ENCODE measurements around the gene ZNF211. TPM values are rescaled to one million over a fixed set of nuclear protein-coding genes. Genes with fewer than 3 reads are reported as not detected.

Gene ZNF211
- total and polyA plus RNA-seq, 9 of the 15 experiments (the other 6 are each of a cell fraction or from before 2014, with no cell fraction given), result 1.3 to 11.6 (median 4.5) TPM

DNA sequence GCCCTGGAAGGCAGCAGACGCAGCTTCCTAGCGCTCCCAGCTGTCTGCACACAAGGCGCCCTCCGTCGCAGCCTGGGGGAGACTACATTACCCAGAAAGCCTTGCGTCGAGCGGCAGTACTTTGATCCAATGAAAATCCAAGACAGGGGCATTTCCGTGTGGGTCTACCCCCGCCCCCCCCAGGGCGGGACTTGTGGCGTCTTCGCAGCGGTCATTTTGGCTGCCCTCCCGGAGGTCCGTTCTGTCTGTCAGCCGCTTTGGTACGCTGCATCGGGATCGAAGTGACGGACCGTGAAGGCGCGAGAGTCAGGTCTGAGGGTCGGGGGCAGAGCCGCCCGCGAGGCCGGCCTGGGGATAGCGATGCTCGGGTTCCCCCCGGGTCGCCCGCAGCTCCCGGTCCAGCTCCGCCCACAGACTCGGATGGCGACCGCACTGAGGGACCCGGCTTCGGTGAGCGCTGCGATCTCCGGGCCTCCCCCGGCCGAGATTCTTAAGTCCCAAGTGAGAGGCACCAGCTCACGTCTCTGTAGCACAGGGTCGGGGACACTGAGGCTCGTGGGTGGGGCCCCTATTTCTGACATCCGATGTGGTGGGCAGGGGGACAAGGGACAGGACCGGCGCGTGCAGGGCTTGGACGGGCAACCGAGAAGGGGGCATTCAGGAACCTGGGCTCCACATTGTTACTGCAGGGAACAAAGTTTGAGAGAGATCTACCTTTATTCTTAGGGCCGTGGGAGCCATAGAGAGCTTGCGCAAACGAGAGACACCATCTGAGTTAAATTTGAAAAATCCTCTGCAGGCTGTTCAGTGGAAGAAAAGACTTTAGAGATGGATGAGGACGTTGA, at the start of gene ZNF211 (continued):
- TF ChIP-seq MXI1 (IDR thresholded peaks at IDR 0.05; ENCODE audit: low read depth, low read length) (0 out of 2 replicates have a peak, but pooled peaks have one; percentile 19), HOMEZ (CRISPR knock-in tag; IDR thresholded peaks at IDR 0.05) (no peak), SIRT6 (IDR thresholded peaks at IDR 0.05; ENCODE audit: low read depth, low read length) (no peak), LARP7 (IDR thresholded peaks at IDR 0.05) (no peak), RBFOX2 (IDR thresholded peaks at IDR 0.05; ENCODE audit: low read depth, low read length) (peak; percentile 82), NFE2L1 (tag; IDR thresholded peaks at IDR 0.05; ENCODE audit: borderline replicate concordance, low read depth) (no peak), PHF21A (IDR thresholded peaks at IDR 0.05; ENCODE audit: borderline replicate concordance, low read depth) (no peak), ARID1B (IDR thresholded peaks at IDR 0.05) (no peak), ZNF282 (CRISPR knock-in tag; IDR thresholded peaks at IDR 0.05) (no peak), NCOA1 (IDR thresholded peaks at IDR 0.05; ENCODE audit: low read depth) (no peak), TAF7 (tag; IDR thresholded peaks at IDR 0.05) (0 out of 2 replicates have a peak, but pooled peaks have one; percentile 29), ASH1L (IDR thresholded peaks at IDR 0.05; ENCODE audit: borderline replicate concordance, low read depth, partially characterized antibody) (peak; percentile 68), RFX5 (IDR thresholded peaks at IDR 0.05; ENCODE audit: low read depth, low read length) (no peak)
- TF ChIP-seq, protein P1, sequence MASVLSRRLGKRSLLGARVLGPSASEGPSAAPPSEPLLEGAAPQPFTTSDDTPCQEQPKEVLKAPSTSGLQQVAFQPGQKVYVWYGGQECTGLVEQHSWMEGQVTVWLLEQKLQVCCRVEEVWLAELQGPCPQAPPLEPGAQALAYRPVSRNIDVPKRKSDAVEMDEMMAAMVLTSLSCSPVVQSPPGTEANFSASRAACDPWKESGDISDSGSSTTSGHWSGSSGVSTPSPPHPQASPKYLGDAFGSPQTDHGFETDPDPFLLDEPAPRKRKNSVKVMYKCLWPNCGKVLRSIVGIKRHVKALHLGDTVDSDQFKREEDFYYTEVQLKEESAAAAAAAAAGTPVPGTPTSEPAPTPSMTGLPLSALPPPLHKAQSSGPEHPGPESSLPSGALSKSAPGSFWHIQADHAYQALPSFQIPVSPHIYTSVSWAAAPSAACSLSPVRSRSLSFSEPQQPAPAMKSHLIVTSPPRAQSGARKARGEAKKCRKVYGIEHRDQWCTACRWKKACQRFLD (CRISPR knock-in tag; IDR thresholded peaks at IDR 0.05), result no peak
- TF ChIP-seq, protein P2, sequence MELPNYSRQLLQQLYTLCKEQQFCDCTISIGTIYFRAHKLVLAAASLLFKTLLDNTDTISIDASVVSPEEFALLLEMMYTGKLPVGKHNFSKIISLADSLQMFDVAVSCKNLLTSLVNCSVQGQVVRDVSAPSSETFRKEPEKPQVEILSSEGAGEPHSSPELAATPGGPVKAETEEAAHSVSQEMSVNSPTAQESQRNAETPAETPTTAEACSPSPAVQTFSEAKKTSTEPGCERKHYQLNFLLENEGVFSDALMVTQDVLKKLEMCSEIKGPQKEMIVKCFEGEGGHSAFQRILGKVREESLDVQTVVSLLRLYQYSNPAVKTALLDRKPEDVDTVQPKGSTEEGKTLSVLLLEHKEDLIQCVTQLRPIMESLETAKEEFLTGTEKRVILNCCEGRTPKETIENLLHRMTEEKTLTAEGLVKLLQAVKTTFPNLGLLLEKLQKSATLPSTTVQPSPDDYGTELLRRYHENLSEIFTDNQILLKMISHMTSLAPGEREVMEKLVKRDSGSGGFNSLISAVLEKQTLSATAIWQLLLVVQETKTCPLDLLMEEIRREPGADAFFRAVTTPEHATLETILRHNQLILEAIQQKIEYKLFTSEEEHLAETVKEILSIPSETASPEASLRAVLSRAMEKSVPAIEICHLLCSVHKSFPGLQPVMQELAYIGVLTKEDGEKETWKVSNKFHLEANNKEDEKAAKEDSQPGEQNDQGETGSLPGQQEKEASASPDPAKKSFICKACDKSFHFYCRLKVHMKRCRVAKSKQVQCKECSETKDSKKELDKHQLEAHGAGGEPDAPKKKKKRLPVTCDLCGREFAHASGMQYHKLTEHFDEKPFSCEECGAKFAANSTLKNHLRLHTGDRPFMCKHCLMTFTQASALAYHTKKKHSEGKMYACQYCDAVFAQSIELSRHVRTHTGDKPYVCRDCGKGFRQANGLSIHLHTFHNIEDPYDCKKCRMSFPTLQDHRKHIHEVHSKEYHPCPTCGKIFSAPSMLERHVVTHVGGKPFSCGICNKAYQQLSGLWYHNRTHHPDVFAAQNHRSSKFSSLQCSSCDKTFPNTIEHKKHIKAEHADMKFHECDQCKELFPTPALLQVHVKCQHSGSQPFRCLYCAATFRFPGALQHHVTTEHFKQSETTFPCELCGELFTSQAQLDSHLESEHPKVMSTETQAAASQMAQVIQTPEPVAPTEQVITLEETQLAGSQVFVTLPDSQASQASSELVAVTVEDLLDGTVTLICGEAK (IDR thresholded peaks at IDR 0.05), result peak; percentile 91
- TF ChIP-seq, protein P2 (CRISPR knock-in tag; IDR thresholded peaks at IDR 0.05), result no peak

All from K562 (cell line).